Measurements from ENCODE around the gene SPATA33. TPM values are rescaled to one million over a fixed set of nuclear protein-coding genes. Genes with fewer than 3 reads are reported as not detected.
"Not testable (repeated sequence)": the region's sequence is repeated elsewhere in the genome, so short reads cannot be mapped to it uniquely, and the experiment has no call there.

The SPATA33 gene
- polyA plus RNA-seq, 2 of the 4 experiments (the other 2 are of a cell fraction) = 6.1 to 12.1 TPM

DNA sequence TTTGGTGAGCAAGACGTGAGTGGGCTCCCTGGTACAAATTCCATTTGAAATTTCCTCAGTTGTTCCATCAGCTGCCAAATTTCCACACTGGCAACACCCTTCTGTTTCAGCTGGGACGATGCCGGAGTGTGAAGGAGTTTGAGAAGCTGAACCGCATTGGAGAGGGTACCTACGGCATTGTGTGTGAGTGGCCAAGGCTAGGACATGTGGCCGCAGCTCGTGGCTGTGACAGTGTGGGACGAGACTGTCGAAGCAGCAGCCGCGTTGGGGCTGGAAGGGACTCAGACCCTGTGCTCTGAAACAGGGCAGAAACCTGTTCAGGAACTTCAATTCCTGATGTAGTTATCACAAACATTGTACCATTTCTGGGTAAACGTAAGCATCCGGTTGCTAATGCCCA, 31.5 kb downstream of the SPATA33 start:
- ChIA-PET CTCF (interaction anchor here (1.0 to 4.7 kb wide), 3 partner anchors 11 to 17 kb away, joined by 3 to 33 read pairs (median 7); partner anchors contain the start of gene SPATA2L), POLR2A (no interaction called here)
- Histone ChIP-seq H3K9me3 (peaks cover 9% of the 10 kb centered on the region), H3K4me2 (no peak overlapping the region), H3K27ac (no peak overlapping the region), H3K4me1 (peaks cover 11% of the 10 kb centered on the region), H3K4me3 (no peak overlapping the region)
- WGBS (ENCODE audit: missing lambda C conversion rate) = 97% methylated on average over 13 of the region's 13 CpGs
- no peak for FAIRE-seq
- DNase-seq (ENCODE audit: low read depth in 1 of 2, low spot score in 1 of 2) = no peak
- no peak for ATAC-seq
- TF ChIP-seq ZC3H11A (IDR thresholded peaks at IDR 0.05) = no peak
- TF ChIP-seq JUNB (IDR thresholded peaks at IDR 0.05) = no peak
- TF ChIP-seq, protein P1, sequence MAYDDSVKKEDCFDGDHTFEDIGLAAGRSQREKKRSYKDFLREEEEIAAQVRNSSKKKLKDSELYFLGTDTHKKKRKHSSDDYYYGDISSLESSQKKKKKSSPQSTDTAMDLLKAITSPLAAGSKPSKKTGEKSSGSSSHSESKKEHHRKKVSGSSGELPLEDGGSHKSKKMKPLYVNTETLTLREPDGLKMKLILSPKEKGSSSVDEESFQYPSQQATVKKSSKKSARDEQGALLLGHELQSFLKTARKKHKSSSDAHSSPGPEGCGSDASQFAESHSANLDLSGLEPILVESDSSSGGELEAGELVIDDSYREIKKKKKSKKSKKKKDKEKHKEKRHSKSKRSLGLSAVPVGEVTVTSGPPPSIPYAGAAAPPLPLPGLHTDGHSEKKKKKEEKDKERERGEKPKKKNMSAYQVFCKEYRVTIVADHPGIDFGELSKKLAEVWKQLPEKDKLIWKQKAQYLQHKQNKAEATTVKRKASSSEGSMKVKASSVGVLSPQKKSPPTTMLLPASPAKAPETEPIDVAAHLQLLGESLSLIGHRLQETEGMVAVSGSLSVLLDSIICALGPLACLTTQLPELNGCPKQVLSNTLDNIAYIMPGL (CRISPR knock-in tag; IDR thresholded peaks at IDR 0.05; ENCODE audit: borderline replicate concordance) = no peak
- TF ChIP-seq, protein P2, sequence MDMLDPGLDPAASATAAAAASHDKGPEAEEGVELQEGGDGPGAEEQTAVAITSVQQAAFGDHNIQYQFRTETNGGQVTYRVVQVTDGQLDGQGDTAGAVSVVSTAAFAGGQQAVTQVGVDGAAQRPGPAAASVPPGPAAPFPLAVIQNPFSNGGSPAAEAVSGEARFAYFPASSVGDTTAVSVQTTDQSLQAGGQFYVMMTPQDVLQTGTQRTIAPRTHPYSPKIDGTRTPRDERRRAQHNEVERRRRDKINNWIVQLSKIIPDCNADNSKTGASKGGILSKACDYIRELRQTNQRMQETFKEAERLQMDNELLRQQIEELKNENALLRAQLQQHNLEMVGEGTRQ (IDR thresholded peaks at IDR 0.05) = no peak
- no peak for TF ChIP-seq MAFK (IDR thresholded peaks at IDR 0.05; ENCODE audit: partially characterized antibody)
- TF ChIP-seq RCOR1 (IDR thresholded peaks at IDR 0.05; ENCODE audit: low read depth, low read length) = no peak
- no peak for TF ChIP-seq EHMT2 (IDR thresholded peaks at IDR 0.05; ENCODE audit: low read depth)
- no peak for TF ChIP-seq FOXS1 (CRISPR knock-in tag; IDR thresholded peaks at IDR 0.05)
- TF ChIP-seq PHF8 (IDR thresholded peaks at IDR 0.05; ENCODE audit: borderline replicate concordance, low read depth) = no peak
- TF ChIP-seq MYC (IDR thresholded peaks at IDR 0.05; ENCODE audit: borderline replicate concordance, low read length) = no peak
- TF ChIP-seq SREBF2 (IDR thresholded peaks at IDR 0.05) = no peak
- TF ChIP-seq CEBPB (IDR thresholded peaks at IDR 0.05) = no peak
- TF ChIP-seq TFCP2L1 (CRISPR knock-in tag; IDR thresholded peaks at IDR 0.05) = no peak

DNA sequence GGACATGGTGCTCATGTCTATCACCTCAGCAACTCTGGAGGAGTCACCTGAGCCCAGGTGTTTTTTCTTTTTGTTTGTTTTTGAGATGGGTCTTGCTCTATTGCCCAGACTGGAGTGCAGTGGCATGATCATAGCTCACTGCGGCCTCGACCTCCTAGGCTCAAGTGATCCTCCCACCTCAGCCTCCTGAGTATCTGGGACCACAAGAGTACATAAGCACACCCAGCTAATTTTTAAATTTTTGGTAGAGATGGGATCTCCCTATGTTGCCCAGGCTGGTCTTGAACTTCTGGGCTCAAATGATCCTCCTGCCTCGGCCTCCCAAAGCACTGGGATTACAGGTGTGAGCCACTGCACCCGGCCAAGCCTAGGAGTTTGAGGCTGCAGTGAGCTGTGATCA, 32.0 kb downstream of the SPATA33 start:
- H3K4me3 ChIP-seq; H3K9me3 ChIP-seq; H3K4me2 ChIP-seq; DNase-seq (ENCODE audit: low read depth in 1 of 2, low spot score in 1 of 2); H3K27ac ChIP-seq; ATAC-seq; FAIRE-seq; POLR2A ChIA-PET: not testable (repeated sequence)
- peaks cover 11% of the 10 kb centered on the region for H3K4me1 ChIP-seq
- CTCF ChIA-PET = interaction anchor here (1.0 to 4.7 kb wide), 3 partner anchors 11 to 16 kb away, joined by 3 to 33 read pairs (median 7); partner anchors contain the start of gene SPATA2L
- WGBS (ENCODE audit: missing lambda C conversion rate) = 94% methylated on average over 4 of the region's 4 CpGs

DNA sequence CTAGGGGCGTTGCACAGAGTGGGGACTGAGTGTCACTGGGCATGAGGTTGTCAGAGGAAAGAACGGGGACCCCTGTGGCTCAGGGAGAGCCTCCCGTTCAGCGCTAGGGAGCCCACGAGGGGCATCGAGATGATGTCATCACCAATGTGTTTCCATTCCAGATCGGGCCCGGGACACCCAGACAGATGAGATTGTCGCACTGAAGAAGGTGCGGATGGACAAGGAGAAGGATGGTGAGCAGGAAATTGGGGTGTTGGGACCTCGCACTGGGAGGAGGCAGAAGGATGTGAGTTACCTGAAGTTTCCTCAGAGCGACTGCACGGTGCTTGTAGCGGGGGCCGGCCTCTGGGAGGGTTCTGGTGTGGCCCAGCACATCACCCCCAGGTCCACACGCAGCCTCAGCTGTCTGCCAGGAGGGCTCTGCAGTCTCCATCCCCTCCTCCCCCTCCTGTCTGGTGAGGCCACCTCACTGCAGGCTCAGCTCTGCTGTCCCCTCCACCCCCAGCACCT, 32.8 kb downstream of the SPATA33 start:
- DNase-seq (ENCODE audit: low read depth in 1 of 2, low spot score in 1 of 2) (no peak), FAIRE-seq (no peak), ATAC-seq (no peak)
- Histone ChIP-seq H3K27ac (no peak overlapping the region), H3K9me3 (peaks cover 2% of the 10 kb centered on the region; the same call in 2 of the 3 replicates), H3K4me1 (peaks cover 11% of the 10 kb centered on the region), H3K4me3 (no peak overlapping the region), H3K4me2 (no peak overlapping the region)
- POLR2A ChIA-PET = no interaction called here
- WGBS (ENCODE audit: missing lambda C conversion rate) = 93% methylated on average over 16 of the region's 16 CpGs
- CTCF ChIA-PET = interaction anchor here (4.7 kb wide), 1 partner anchor 10 kb away, joined by 33 read pairs; the partner anchor contains the start of gene SPATA2L
- TF ChIP-seq, protein P3, sequence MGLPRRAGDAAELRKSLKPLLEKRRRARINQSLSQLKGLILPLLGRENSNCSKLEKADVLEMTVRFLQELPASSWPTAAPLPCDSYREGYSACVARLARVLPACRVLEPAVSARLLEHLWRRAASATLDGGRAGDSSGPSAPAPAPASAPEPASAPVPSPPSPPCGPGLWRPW (IDR thresholded peaks at IDR 0.05) = no peak
- no peak for TF ChIP-seq ZC3H11A (IDR thresholded peaks at IDR 0.05)
- TF ChIP-seq ZSCAN20 (CRISPR knock-in tag; IDR thresholded peaks at IDR 0.05) = no peak
- no peak for TF ChIP-seq CEBPB (IDR thresholded peaks at IDR 0.05)
- TF ChIP-seq GATA3 (IDR thresholded peaks at IDR 0.05; ENCODE audit: borderline replicate concordance) = no peak
- no peak for TF ChIP-seq NFE2L2 (conservative IDR thresholded peaks at IDR 0.05; ENCODE audit: low read length)
- TF ChIP-seq CBX2 (IDR thresholded peaks at IDR 0.05; ENCODE audit: borderline replicate concordance, low read depth) = no peak
- TF ChIP-seq, protein P4, sequence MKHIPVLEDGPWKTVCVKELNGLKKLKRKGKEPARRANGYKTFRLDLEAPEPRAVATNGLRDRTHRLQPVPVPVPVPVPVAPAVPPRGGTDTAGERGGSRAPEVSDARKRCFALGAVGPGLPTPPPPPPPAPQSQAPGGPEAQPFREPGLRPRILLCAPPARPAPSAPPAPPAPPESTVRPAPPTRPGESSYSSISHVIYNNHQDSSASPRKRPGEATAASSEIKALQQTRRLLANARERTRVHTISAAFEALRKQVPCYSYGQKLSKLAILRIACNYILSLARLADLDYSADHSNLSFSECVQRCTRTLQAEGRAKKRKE (CRISPR knock-in tag; IDR thresholded peaks at IDR 0.05; ENCODE audit: low read depth) = no peak
- TF ChIP-seq, protein P5, sequence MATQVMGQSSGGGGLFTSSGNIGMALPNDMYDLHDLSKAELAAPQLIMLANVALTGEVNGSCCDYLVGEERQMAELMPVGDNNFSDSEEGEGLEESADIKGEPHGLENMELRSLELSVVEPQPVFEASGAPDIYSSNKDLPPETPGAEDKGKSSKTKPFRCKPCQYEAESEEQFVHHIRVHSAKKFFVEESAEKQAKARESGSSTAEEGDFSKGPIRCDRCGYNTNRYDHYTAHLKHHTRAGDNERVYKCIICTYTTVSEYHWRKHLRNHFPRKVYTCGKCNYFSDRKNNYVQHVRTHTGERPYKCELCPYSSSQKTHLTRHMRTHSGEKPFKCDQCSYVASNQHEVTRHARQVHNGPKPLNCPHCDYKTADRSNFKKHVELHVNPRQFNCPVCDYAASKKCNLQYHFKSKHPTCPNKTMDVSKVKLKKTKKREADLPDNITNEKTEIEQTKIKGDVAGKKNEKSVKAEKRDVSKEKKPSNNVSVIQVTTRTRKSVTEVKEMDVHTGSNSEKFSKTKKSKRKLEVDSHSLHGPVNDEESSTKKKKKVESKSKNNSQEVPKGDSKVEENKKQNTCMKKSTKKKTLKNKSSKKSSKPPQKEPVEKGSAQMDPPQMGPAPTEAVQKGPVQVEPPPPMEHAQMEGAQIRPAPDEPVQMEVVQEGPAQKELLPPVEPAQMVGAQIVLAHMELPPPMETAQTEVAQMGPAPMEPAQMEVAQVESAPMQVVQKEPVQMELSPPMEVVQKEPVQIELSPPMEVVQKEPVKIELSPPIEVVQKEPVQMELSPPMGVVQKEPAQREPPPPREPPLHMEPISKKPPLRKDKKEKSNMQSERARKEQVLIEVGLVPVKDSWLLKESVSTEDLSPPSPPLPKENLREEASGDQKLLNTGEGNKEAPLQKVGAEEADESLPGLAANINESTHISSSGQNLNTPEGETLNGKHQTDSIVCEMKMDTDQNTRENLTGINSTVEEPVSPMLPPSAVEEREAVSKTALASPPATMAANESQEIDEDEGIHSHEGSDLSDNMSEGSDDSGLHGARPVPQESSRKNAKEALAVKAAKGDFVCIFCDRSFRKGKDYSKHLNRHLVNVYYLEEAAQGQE (IDR thresholded peaks at IDR 0.05) = no peak
- TF ChIP-seq HEYL (CRISPR knock-in tag; IDR thresholded peaks at IDR 0.05) = no peak
- TF ChIP-seq, protein P1 (CRISPR knock-in tag; IDR thresholded peaks at IDR 0.05; ENCODE audit: borderline replicate concordance) = no peak
- TF ChIP-seq RNF2 (IDR thresholded peaks at IDR 0.05; ENCODE audit: borderline replicate concordance, low read depth) = no peak

Data from A549 (cell line).